Adrenal gland (tissue), 5 donors: ENCODE measurements around the gene KRTAP12-4.

Experiments used
- CTCF ChIP-seq, 6 experiments: fragments of 450-650 bp in 4 of 6; fragments of 200-600 bp in 2 of 6; sonication (generic) in 1 of 6; IDR thresholded peaks; 1 replicate in 5 of 6; 2 replicates in 1 of 6; pipeline versions ENCODE4 v1.5.1 to v1.8.0; 2016 to 2021; ENCODE audit warnings: antibody characterized with exemption in 6 of 6, mild to moderate bottlenecking in 2 of 6, moderate library complexity in 1 of 6
- POLR2A ChIP-seq, 2 donors: fragments of 450-650 bp; IDR thresholded peaks; one replicate each; pipeline ENCODE4 v1.6.1; 2017; ENCODE audit warnings: antibody characterized with exemption in 2 of 2, mild to moderate bottlenecking in 2 of 2, moderate library complexity in 1 of 2
- donor health status: DM: no; HTN: no; CAD: no.

GRCh38 chr21:44615911-44616590, 38.4 kb downstream of the KRTAP12-4 start:
- TF ChIP-seq CTCF (IDR thresholded peaks at IDR 0.05) (no peak), POLR2A (IDR thresholded peaks at IDR 0.05) (no peak)
